ENCODE results near the gene KLHL8.

The KLHL8 gene

DNA sequence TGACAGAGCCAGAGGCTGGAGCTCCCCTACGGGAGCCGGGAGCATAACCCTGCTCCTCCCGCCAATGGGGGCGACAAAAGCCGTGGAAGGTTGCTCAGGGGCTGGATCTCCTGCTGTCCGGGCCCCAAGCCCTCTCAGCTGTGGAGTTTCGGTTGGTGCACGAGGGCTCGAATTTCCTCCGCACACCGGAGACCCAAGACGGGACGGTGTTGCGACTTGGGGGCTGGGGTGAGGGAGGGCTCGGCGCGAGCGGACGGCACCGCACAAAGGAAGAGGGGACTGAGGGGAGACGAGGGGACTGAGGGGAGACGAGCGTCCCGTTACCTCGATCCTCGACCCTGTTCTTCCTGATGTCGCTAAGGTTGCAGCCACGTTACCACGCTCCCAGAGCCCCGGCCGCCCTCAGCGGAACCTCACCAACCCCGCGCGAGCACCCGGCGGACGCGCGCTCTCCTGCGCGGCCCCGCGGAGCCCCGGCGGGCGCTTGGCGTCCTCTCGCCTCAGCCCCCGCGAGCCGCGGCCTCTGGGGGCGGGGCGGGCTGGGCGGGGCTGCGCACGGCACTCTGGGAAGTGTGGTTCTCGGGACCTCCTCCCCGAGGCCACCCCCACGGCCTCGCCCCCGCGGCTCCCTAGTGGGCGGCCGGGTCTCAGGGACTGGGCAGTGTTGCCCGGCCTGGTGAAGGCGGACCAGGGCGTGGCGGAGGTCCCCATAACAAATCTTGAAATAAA lies at the start of gene KLHL8:
KLHL8 (minus strand) TSS at position 525 of the 729 bp plus-strand sequence. CDS start 25,079 bp downstream, outside the sequence.
- DNase-seq: peak; percentile 68

DNA sequence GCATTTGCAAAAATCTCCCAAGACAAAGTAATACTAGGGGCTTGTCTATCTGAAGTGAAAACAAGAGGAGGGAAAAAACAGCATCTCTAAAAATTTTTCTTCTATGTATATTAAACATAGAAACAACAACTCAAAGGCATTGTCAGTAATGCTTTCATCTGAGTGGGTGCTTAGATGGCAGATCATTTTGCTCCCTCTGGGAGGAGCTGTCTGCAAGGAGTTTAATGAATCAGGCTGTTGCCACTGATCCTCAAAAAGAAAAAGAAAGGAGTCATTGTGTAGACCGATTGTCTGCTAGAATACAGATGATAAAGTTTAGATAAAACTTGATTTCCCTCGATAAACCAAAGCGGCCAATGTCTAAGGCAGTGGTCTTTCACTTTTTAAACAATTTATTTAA lies 49.7 kb upstream of the KLHL8 start:
- DNase-seq: peak; percentile 34

GRCh38 chr4:87268411-87268810 lies 48.0 kb upstream of the KLHL8 start:
- no peak for DNase-seq

- DNase-seq: no peak
These were observed 46.6 kb upstream of the KLHL8 start for GRCh38 chr4:87266986-87267385.

DNA sequence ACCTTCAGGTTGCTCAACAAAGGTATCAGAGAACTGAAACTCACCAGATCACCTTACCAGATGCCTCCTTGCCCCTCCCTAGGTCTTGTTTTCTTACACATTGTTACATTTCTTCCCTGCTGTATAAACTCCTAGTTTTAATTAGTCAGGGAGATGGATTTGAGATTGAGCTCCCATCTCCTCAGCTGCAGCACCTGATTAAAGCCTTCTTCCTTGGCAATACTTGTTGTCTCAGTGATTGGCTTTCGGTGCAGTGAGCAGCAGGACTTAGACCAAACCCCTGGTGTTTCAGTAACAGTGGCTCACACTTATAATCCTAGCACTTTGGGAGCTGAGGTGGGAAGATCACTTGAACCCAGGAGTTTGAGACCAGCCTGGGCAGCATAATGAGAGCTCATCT lies 42.5 kb upstream of the KLHL8 start:
- DNase-seq: no peak

DNA sequence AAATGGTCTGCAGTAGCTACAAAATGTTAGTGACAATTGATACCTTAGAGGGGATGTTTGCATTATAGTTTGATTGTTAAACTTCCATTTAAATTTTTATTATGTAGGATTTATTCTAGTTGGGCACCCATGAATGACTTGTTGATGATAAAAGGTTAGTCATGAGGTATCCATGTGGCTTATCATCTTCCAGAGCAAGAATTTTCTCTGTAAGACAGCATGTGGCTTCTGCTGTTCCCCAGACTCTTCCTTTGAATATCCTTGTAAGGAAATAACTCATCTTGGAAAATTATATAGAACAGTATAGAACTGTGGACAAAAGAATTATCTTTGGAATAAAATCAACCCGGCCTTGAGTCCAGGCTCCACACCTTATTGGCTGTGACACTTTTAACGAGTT lies 40.1 kb upstream of the KLHL8 start:
- DNase-seq: no peak

DNA sequence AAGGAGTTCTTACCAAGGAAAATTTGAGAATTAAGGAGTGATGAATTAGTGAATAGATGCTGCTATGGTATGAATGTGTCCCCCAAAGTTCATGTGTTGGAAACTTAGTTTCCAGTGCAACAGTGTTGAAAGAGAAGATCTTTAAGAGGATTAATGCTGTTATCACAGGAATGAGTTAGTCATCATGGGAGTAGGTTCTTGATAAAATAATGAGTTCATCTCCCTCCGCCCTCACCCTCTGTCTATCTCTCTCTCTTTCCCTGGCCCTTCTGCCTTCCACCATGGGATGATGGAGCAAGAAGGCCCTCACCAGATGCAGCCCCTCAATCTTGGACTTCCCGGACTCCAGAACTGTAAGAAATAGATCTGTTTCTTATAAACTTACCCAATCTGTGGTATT lies 38.3 kb upstream of the KLHL8 start:
- no peak for DNase-seq

GRCh38 chr4:87257523-87257922 lies 37.1 kb upstream of the KLHL8 start:
- DNase-seq: no peak

DNA sequence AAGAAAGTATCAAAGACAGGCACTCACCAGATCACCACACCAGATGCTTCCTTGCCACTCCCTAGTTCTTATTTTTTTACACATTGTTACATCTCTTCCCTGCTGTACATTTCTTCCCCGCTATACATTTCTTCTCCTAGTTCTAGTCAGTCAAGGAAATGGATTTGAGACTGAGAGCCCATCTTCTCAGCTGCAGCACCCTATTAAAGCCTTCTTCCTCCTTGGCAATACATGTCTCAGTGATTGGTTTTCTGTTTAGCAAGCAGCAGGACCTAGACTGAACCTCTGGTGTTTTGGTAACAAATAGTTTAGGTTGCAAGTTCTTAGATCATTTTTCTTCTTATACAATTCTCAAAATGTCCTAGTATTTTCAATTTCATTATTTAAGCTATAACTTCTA lies 35.3 kb upstream of the KLHL8 start:
- no peak for DNase-seq

GRCh38 chr4:87251106-87251505 lies 30.7 kb upstream of the KLHL8 start:
- DNase-seq: no peak

GRCh38 chr4:87250294-87250693 lies 29.9 kb upstream of the KLHL8 start:
- DNase-seq: no peak

GRCh38 chr4:87249332-87250019 lies 29.1 kb upstream of the KLHL8 start:
- DNase-seq: no peak

DNA sequence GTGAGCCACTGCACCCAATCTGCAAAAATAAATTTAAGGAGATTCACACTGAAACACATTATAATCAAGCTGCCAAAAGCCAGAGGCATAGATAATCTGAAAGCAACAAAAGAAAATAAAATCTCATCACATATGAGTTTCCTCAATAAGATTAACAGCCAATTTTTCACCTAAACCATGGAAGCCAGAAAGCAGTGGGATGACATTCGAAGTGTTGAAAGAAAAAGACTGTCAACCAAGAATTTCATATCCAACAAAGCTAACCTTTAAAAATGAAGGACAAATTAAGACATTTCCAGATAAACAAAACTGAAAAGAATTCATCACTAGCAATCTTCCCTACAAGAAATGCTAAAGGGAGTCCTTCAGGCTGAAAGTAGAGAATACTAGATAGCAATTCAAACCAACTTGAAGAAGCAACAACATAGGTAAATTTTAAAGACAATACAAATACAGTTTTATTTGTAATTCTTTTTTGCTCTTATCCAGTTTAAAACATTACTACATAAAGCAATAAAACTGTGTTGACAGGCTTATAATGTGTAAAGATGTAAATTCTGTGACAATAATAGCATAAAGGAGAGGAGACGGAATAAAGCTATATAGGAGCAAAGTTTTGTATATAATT lies 23.1 kb upstream of the KLHL8 start:
- no peak for DNase-seq

- no peak for DNase-seq
These were observed 20.9 kb upstream of the KLHL8 start for GRCh38 chr4:87241336-87241735.

DNA sequence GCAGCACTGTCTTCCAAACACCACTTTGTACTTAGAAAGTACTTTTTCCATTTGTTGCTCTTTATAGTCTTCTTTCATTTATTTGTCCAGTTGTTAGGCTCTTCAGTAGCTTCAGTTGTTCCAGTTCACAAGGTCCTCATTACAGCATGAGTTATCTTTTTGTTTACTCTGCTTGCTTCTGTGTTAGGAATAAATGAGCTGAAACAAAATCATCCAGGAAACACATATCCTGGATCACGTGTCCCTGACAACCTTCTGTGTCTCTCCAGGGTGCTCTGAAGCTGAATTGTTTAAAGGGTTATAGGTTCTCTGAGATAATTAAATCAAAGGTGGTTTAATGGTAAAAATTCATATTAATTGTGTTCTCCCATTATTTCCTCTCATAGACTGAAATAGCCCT lies 19.9 kb upstream of the KLHL8 start:
- no peak for DNase-seq

DNA sequence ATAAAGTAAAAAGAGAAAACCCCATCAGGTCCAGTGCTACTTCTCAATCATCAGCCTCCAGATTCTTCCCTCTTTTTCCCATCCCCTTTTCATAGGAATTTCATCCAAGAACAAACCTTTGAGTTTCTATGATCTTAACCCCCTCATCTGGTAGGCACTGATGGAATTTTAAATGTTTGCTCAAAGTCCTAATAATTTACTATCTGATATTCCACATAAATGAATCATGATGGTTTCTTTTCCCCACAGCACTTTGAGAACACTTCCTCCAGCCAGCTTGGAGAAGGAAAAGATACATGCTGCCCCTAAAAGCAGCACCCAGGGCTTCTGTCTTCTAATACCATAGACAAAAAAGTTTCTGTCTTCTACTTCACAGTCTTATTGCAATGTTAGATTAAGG lies 19.4 kb upstream of the KLHL8 start:
- DNase-seq: no peak

GRCh38 chr4:87239194-87239593 lies 18.8 kb upstream of the KLHL8 start:
- no peak for DNase-seq

- DNase-seq: no peak
These were observed 16.4 kb upstream of the KLHL8 start for GRCh38 chr4:87236861-87237260.

GRCh38 chr4:87235020-87235671 lies 14.7 kb upstream of the KLHL8 start:
- DNase-seq: no peak

DNA sequence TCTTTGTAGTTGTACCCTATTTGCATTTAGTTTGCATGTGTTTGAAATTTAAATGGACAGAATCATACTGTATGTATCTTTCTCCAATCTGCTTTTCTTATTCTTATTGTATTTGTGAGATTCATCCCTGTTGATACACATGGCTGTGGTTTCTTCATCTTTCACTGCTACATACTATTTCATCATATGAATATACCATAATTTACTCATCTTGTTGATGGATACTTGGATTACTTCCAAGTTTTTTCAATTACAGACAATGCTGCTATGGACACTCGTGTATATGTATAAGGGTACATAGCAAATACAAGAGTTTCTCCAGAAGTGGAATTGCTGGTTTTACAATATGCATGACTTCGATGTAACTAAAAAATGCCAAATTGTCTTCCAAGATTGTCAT lies 11.8 kb upstream of the KLHL8 start:
- no peak for DNase-seq

- no peak for DNase-seq
These were observed 10.4 kb upstream of the KLHL8 start for GRCh38 chr4:87230806-87231205.

- DNase-seq: no peak
These were observed 9.6 kb upstream of the KLHL8 start for GRCh38 chr4:87229979-87230378.

- no peak for DNase-seq
These were observed 7.9 kb upstream of the KLHL8 start for GRCh38 chr4:87228262-87228860.

All from HCEC 1CT (cell line).